ENCODE data around the gene NINL. TPM values are rescaled to one million over a fixed set of nuclear protein-coding genes. Genes with fewer than 3 reads are reported as not detected.

NINL gene
- total and polyA plus RNA-seq, 4 donors = 1.9 to 3.6 (median 2.8) TPM

- Histone ChIP-seq H3K4me3 (ENCODE audit: low read depth in 1 of 3, low read length in 3 of 3) (no peak overlapping the region), H3K9ac (ENCODE audit: low read depth in 1 of 2, low read length in 2 of 2) (no peak overlapping the region), H3K27me3 (ENCODE audit: control insufficient read depth in 4 of 4, insufficient read depth in 4 of 4, low read length in 3 of 4) (no peaks in the 10 kb centered on the region), H3K4me1 (ENCODE audit: control insufficient read depth in 4 of 4, insufficient read depth in 4 of 4, low read length in 3 of 4) (peaks cover 0 to 10% (median 4%) of the 10 kb centered on the region in 4 donors), H3K27ac (ENCODE audit: low read depth in 1 of 2, low read length in 2 of 2) (no peak overlapping the region), H3K36me3 (ENCODE audit: control insufficient read depth in 4 of 4, insufficient read depth in 3 of 4, low read depth in 1 of 4, low read length in 3 of 4) (peaks cover 0 to 8% (median 2%) of the 10 kb centered on the region in 4 donors), H3K9me3 (ENCODE audit: control insufficient read depth in 4 of 4, low read length in 3 of 4) (no peaks in the 10 kb centered on the region)
- WGBS = 93% methylated on average over 13 of the region's 13 CpGs
- TF ChIP-seq FOXA1 (IDR thresholded peaks at IDR 0.05) = no peak
- no peak for TF ChIP-seq YY1 (IDR thresholded peaks at IDR 0.05)
- no peak for TF ChIP-seq GABPA (IDR thresholded peaks at IDR 0.05 in 1 of 2, conservative IDR thresholded peaks at IDR 0.05 in 1 of 2)
- no peak for TF ChIP-seq RXRA (IDR thresholded peaks at IDR 0.05)
- no peak for TF ChIP-seq TAF1 (conservative IDR thresholded peaks at IDR 0.05)
- no peak for TF ChIP-seq FOXA2 (IDR thresholded peaks at IDR 0.05)
- TF ChIP-seq RAD21 (IDR thresholded peaks at IDR 0.05) = no peak
- no peak for TF ChIP-seq REST (IDR thresholded peaks at IDR 0.05)
- TF ChIP-seq ZBTB33 (IDR thresholded peaks at IDR 0.05) = no peak
- no peak for TF ChIP-seq SP1 (IDR thresholded peaks at IDR 0.05)
- TF ChIP-seq HNF4G (IDR thresholded peaks at IDR 0.05) = no peak
- TF ChIP-seq JUND (IDR thresholded peaks at IDR 0.05) = no peak
- no peak for DNase-seq (ENCODE audit: low spot score)
Observed at GRCh38 chr20:25500880-25501351, 84.4 kb downstream of the NINL start.

- Histone ChIP-seq H3K27ac (ENCODE audit: low read depth in 1 of 2, low read length in 2 of 2) (no peak overlapping the region), H3K9ac (ENCODE audit: low read depth in 1 of 2, low read length in 2 of 2) (no peak overlapping the region), H3K9me3 (ENCODE audit: control insufficient read depth in 4 of 4, low read length in 3 of 4) (no peaks in the 10 kb centered on the region), H3K36me3 (ENCODE audit: control insufficient read depth in 4 of 4, insufficient read depth in 3 of 4, low read depth in 1 of 4, low read length in 3 of 4) (peaks cover 0 to 8% (median 2%) of the 10 kb centered on the region in 4 donors), H3K27me3 (ENCODE audit: control insufficient read depth in 4 of 4, insufficient read depth in 4 of 4, low read length in 3 of 4) (no peaks in the 10 kb centered on the region), H3K4me3 (ENCODE audit: low read depth in 1 of 3, low read length in 3 of 3) (no peak overlapping the region), H3K4me1 (ENCODE audit: control insufficient read depth in 4 of 4, insufficient read depth in 4 of 4, low read length in 3 of 4) (peaks cover 0 to 10% (median 4%) of the 10 kb centered on the region in 4 donors)
- no peak for DNase-seq (ENCODE audit: low spot score)
- WGBS = 94% methylated on average over 8 of the region's 8 CpGs
- TF ChIP-seq REST (IDR thresholded peaks at IDR 0.05) (no peak), EGR1 (IDR thresholded peaks at IDR 0.05; ENCODE audit: low read depth in 2 of 2) (no peak), HNF4A (conservative IDR thresholded peaks at IDR 0.05) (no peak), YY1 (IDR thresholded peaks at IDR 0.05) (no peak), TAF1 (conservative IDR thresholded peaks at IDR 0.05) (no peak), RXRA (IDR thresholded peaks at IDR 0.05) (no peak), RAD21 (IDR thresholded peaks at IDR 0.05) (no peak), FOXA1 (IDR thresholded peaks at IDR 0.05) (no peak), JUND (IDR thresholded peaks at IDR 0.05) (no peak), ZBTB33 (IDR thresholded peaks at IDR 0.05) (no peak), NR2F2 (IDR thresholded peaks at IDR 0.05) (no peak), FOXA2 (IDR thresholded peaks at IDR 0.05) (no peak), HNF4G (IDR thresholded peaks at IDR 0.05) (no peak), GABPA (IDR thresholded peaks at IDR 0.05 in 1 of 2, conservative IDR thresholded peaks at IDR 0.05 in 1 of 2) (no peak), MAX (IDR thresholded peaks at IDR 0.05) (no peak), ATF3 (IDR thresholded peaks at IDR 0.05) (no peak), SP1 (IDR thresholded peaks at IDR 0.05) (no peak)
Observed at GRCh38 chr20:25499855-25500434, 85.4 kb downstream of the NINL start.

All from liver (tissue), 9 donors.